HEK293 (cell line): ENCODE measurements around the gene ABCC10.

Experiments
- CTCF ChIA-PET: fragments of 350-600 bp; formaldehyde crosslinking; extraction: SDS; loops from one replicate; lab custom pipeline; 2021; ENCODE audit warnings: antibody characterized with exemption; lab: Yijun Ruan, JAX
- POLR2A ChIA-PET: fragments of 300-600 bp; formaldehyde crosslinking; extraction: SDS; loops from one replicate; lab custom pipeline; 2020; ENCODE audit warnings: antibody characterized with exemption, inconsistent platforms; lab: Yijun Ruan, JAX
- H3K27ac ChIP-seq: fragments of 200-500 bp; sonication (Bioruptor generic); 2 replicates; pipeline ENCODE4 v1.5.1; 2014; ENCODE audit warnings: low read depth, low read length, control low read depth, inconsistent platforms; ENCODE audit errors: extremely low read depth
- H3K36me3 ChIP-seq, 2 experiments: fragments of 200-500 bp in 1 of 2; sonication (Bioruptor generic) in 1 of 2; 1 replicate in 1 of 2; 2 replicates in 1 of 2; pipeline ENCODE4 v1.5.1; 2014 to 2017; ENCODE audit warnings: inconsistent platforms in 2 of 2, low read length in 2 of 2; ENCODE audit not compliant: control insufficient read depth in 2 of 2, insufficient read depth in 1 of 2
- H3K4me1 ChIP-seq: fragments of 200-500 bp; sonication (Bioruptor generic); 2 replicates; pipeline ENCODE4 v1.5.1; 2014; ENCODE audit warnings: mild to moderate bottlenecking, low read length, inconsistent platforms; ENCODE audit not compliant: control insufficient read depth, insufficient read depth
- H3K4me3 ChIP-seq: 2 replicates; pipeline ENCODE4 v1.5.1; 2011; ENCODE audit warnings: low read depth, mild to moderate bottlenecking, control low read depth, low read length, moderate library complexity
- H3K9me3 ChIP-seq: fragments of 200-500 bp; sonication (Bioruptor generic); 2 replicates; pipeline ENCODE4 v1.5.1; 2014; ENCODE audit warnings: low read depth, low read length, inconsistent platforms; ENCODE audit not compliant: control insufficient read depth, insufficient read depth
- BCL11B ChIP-seq: fragments of 450-650 bp; formaldehyde crosslinking; IDR thresholded peaks from 2 replicates; pipeline ENCODE4 v1.5.1; 2016; ENCODE audit warnings: low read depth, missing biosample characterization, missing genetic modification characterization
- GFI1B ChIP-seq: fragments of 450-650 bp; formaldehyde crosslinking; IDR thresholded peaks from 2 replicates; pipeline ENCODE4 v1.5.1; 2016; ENCODE audit warnings: missing biosample characterization, missing genetic modification characterization
- GLI4 ChIP-seq: fragments of 450-650 bp; formaldehyde crosslinking; IDR thresholded peaks from 2 replicates; pipeline ENCODE4 v1.5.1; 2016; ENCODE audit warnings: missing biosample characterization, missing genetic modification characterization
- PRDM1 ChIP-seq: fragments of 450-650 bp; formaldehyde crosslinking; IDR thresholded peaks from 2 replicates; pipeline ENCODE4; 2016; ENCODE audit warnings: missing biosample characterization, missing genetic modification characterization
- ZBTB17 ChIP-seq: fragments of 450-650 bp; formaldehyde crosslinking; IDR thresholded peaks from 2 replicates; pipeline ENCODE4 v1.5.1; 2016; ENCODE audit warnings: missing biosample characterization, missing genetic modification characterization
- ZNF175 ChIP-seq: fragments of 450-650 bp; formaldehyde crosslinking; IDR thresholded peaks from 2 replicates; pipeline ENCODE4 v1.5.1; 2016; ENCODE audit warnings: missing biosample characterization, missing genetic modification characterization
- ZNF184 ChIP-seq: fragments of 450-650 bp; IDR thresholded peaks from 2 replicates; pipeline ENCODE4 v1.5.1; 2018; ENCODE audit warnings: missing biosample characterization, mild to moderate bottlenecking, missing genetic modification characterization
- ZNF2 ChIP-seq: fragments of 450-650 bp; formaldehyde crosslinking; IDR thresholded peaks from 2 replicates; pipeline ENCODE4 v1.5.1; 2016; ENCODE audit warnings: missing biosample characterization, missing genetic modification characterization
- ZNF223 ChIP-seq: fragments of 450-650 bp; formaldehyde crosslinking; IDR thresholded peaks from 2 replicates; pipeline ENCODE4 v1.5.1; 2016; ENCODE audit warnings: missing biosample characterization, missing genetic modification characterization
- ZNF391 ChIP-seq: fragments of 450-650 bp; formaldehyde crosslinking; IDR thresholded peaks from 2 replicates; pipeline ENCODE4 v1.5.1; 2016; ENCODE audit warnings: low read depth, missing biosample characterization, missing genetic modification characterization, borderline replicate concordance
- ZNF561 ChIP-seq: fragments of 450-650 bp; IDR thresholded peaks from 2 replicates; pipeline ENCODE4 v1.5.1; 2018; ENCODE audit warnings: missing biosample characterization, missing genetic modification characterization, borderline replicate concordance
- ZNF600 ChIP-seq: fragments of 450-650 bp; formaldehyde crosslinking; IDR thresholded peaks from 2 replicates; pipeline ENCODE4 v1.5.1; 2016; ENCODE audit warnings: missing biosample characterization, missing genetic modification characterization
- ZNF629 ChIP-seq: fragments of 450-650 bp; formaldehyde crosslinking; IDR thresholded peaks from 2 replicates; pipeline ENCODE4 v1.5.1; 2017; ENCODE audit warnings: missing biosample characterization, missing genetic modification characterization
- ZNF658 ChIP-seq: fragments of 450-650 bp; formaldehyde crosslinking; IDR thresholded peaks from 2 replicates; pipeline ENCODE4; 2016; ENCODE audit warnings: missing biosample characterization, missing genetic modification characterization
- ZNF843 ChIP-seq: fragments of 450-650 bp; formaldehyde crosslinking; IDR thresholded peaks from 2 replicates; pipeline ENCODE4 v1.5.1; 2016; ENCODE audit warnings: missing biosample characterization, missing genetic modification characterization
- ZXDB ChIP-seq: fragments of 450-650 bp; formaldehyde crosslinking; IDR thresholded peaks from 2 replicates; pipeline ENCODE4 v1.5.1; 2016; ENCODE audit warnings: missing biosample characterization, missing genetic modification characterization
- TF ChIP-seq, protein P1 (sequence below): fragments of 450-650 bp; formaldehyde crosslinking; IDR thresholded peaks from 2 replicates; pipeline ENCODE4 v1.5.1; 2017; ENCODE audit warnings: missing biosample characterization, missing genetic modification characterization
- TF ChIP-seq, protein P2 (sequence below): fragments of 450-650 bp; formaldehyde crosslinking; IDR thresholded peaks from 2 replicates; pipeline ENCODE4 v1.5.1; 2017; ENCODE audit warnings: missing biosample characterization, missing genetic modification characterization
- TF ChIP-seq, protein P3 (sequence below): fragments of 450-650 bp; formaldehyde crosslinking; IDR thresholded peaks from 2 replicates; pipeline ENCODE4 v1.5.1; 2016; ENCODE audit warnings: missing biosample characterization, missing genetic modification characterization
- TF ChIP-seq, protein P4 (sequence below): fragments of 450-650 bp; formaldehyde crosslinking; IDR thresholded peaks from 2 replicates; pipeline ENCODE4 v1.5.1; 2017; ENCODE audit warnings: missing biosample characterization, missing genetic modification characterization
- TF ChIP-seq, protein P5 (sequence below): fragments of 450-650 bp; formaldehyde crosslinking; IDR thresholded peaks from 2 replicates; pipeline ENCODE4 v1.5.1; 2016; ENCODE audit warnings: missing biosample characterization, missing genetic modification characterization, low read depth

The ABCC10 gene

DNA sequence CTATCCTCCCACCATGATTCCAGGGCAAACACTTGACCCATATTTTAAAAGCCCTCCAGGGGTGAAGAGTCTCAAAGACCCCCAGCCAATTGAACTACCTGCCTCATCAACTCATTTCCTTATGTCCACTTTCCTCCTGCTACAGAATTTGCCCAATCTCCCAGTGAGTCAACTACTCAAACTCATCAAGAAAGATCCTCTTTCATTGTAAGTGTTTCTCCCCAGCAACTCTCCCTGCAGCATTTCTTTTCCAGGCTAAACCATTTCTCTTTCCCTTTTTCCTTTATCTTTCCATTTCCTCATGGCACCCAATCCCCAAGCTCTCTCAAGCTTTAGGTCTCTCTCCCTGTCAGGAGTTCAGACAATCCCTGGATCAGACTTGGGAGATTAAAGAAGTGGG lies 26.5 kb downstream of the ABCC10 start:
- Histone ChIP-seq H3K9me3 (no peaks in the 10 kb centered on the region), H3K36me3 (peaks cover 4 to 40% of the 10 kb centered on the region in 2 experiments; a peak in 2 of 3 replicates), H3K4me3 (no peak overlapping the region)
- POLR2A ChIA-PET = interaction anchor here (0.7 to 1.0 kb wide), 3 partner anchors 17 to 63 kb away, joined by 3 to 4 read pairs (median 3); partner anchors contain the start of genes POLR1C and YIPF3
- TF ChIP-seq ZNF223 (tag by site-specific recombination) (peak; percentile 27; the same call in 1 of the 2 replicates), GLI4 (tag by site-specific recombination) (no peak), PRDM1 (tag by site-specific recombination) (peak; percentile 95)
- TF ChIP-seq, all 188 proteins: peak for 2
- CTCF ChIA-PET = interaction anchor here (0.7 to 6.1 kb wide), 17 partner anchors 9 to 87 kb away, joined by 3 to 56 read pairs (median 4); partner anchors contain the start of gene TJAP1
- H3K27ac ChIP-seq = no peak overlapping the region
- H3K4me1 ChIP-seq = no peaks in the 10 kb centered on the region

DNA sequence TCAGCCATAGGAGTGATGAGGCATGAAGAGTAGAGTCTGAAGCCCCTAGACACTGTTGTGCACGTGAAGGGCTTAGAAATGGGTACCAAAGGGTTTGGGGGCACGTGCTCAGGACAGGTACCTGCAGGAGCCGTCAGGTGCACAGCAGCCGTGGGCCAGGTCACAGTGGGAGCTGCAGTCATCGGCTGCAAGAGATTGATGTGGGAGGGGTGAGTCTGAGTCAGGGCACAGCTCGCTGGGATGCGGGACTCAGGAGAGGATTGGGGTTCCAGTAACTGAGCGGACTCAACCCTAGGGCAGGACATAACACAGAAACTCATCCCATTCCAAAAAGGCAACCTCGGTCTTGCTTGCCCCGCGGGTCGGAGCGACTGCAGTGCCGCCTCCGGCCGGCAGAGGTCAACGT lies 27.0 kb downstream of the ABCC10 start:
- POLR2A ChIA-PET = interaction anchor here (0.7 to 1.0 kb wide), 3 partner anchors 18 to 62 kb away, joined by 3 to 4 read pairs (median 3); partner anchors contain the start of genes POLR1C and YIPF3
- TF ChIP-seq ZNF391 (tag by site-specific recombination) = no peak
- TF ChIP-seq, protein P1, sequence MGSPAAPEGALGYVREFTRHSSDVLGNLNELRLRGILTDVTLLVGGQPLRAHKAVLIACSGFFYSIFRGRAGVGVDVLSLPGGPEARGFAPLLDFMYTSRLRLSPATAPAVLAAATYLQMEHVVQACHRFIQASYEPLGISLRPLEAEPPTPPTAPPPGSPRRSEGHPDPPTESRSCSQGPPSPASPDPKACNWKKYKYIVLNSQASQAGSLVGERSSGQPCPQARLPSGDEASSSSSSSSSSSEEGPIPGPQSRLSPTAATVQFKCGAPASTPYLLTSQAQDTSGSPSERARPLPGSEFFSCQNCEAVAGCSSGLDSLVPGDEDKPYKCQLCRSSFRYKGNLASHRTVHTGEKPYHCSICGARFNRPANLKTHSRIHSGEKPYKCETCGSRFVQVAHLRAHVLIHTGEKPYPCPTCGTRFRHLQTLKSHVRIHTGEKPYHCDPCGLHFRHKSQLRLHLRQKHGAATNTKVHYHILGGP (tag by site-specific recombination) = no peak
- TF ChIP-seq ZNF843 (tag by site-specific recombination) = no peak
- H3K27ac ChIP-seq = no peak overlapping the region

DNA sequence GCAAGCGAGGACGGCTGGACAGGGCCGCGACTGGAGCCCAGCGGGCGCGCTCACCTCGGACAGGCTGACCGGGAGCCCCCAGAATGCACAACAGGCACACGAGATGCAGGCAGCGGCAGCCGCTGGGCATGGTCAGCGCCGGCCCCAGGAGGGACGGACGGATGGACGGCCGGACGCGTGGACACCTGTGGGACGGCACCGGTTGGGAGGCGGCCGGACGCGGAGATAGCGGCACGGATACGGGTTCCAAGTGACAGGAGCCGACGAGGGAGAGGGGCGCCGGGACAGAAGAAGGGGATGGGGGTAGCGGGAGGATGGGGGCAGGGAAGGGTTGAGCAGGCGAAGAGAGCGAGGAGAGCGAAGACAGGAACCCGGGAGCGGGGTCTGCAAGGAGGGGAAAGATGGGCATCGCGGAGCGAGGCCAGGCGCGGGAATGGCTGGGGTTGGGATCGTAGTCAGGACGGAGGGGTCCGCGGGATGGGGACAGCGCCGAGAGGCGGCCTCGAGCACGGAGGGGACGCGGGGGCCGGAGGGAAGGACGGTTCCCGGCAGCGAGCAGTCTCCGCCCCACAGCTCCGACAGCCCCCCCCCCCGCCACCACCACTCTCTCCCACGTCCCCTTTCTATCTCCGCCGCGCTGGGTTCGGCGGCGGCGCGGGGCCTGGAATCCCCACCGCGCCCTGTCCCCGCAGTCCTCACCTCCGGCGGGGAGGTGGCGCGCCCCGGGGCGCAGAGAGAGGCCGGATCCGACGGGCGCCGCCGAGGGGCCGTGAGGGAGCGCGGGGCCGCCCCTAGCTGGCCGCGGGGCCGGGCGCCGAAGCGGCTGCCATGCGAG lies 27.6 kb downstream of the ABCC10 start:
- H3K27ac ChIP-seq = no peak overlapping the region; the same call in 1 of the 2 replicates
- H3K36me3 ChIP-seq = peaks cover 4 to 30% of the 10 kb centered on the region in 2 experiments; a peak in 2 of 3 replicates
- H3K4me3 ChIP-seq = peak overlapping the region; percentile 65
- ChIA-PET CTCF (interaction anchor here (0.7 to 6.1 kb wide), 12 partner anchors 9 to 86 kb away, joined by 3 to 56 read pairs (median 4); partner anchors contain the start of gene LRRC73), POLR2A (interaction anchor here (0.6 to 1.8 kb wide), 9 partner anchors 21 to 379 kb away, joined by 3 to 5 read pairs (median 3); partner anchors contain the start of genes POLR1C, PTK7 and YIPF3)
- no peaks in the 10 kb centered on the region for H3K9me3 ChIP-seq
- no peaks in the 10 kb centered on the region for H3K4me1 ChIP-seq
- TF ChIP-seq ZNF658 (tag by site-specific recombination) = no peak
- TF ChIP-seq, protein P2, sequence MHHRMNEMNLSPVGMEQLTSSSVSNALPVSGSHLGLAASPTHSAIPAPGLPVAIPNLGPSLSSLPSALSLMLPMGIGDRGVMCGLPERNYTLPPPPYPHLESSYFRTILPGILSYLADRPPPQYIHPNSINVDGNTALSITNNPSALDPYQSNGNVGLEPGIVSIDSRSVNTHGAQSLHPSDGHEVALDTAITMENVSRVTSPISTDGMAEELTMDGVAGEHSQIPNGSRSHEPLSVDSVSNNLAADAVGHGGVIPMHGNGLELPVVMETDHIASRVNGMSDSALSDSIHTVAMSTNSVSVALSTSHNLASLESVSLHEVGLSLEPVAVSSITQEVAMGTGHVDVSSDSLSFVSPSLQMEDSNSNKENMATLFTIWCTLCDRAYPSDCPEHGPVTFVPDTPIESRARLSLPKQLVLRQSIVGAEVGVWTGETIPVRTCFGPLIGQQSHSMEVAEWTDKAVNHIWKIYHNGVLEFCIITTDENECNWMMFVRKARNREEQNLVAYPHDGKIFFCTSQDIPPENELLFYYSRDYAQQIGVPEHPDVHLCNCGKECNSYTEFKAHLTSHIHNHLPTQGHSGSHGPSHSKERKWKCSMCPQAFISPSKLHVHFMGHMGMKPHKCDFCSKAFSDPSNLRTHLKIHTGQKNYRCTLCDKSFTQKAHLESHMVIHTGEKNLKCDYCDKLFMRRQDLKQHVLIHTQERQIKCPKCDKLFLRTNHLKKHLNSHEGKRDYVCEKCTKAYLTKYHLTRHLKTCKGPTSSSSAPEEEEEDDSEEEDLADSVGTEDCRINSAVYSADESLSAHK (tag by site-specific recombination) = 0 out of 2 replicates have a peak, but pooled peaks have one; percentile 4
- peak; percentile 38; the same call in 1 of the 2 replicates for TF ChIP-seq ZNF561 (tag by site-specific recombination)
- peak; percentile 83 for TF ChIP-seq ZNF600
- 0 out of 2 replicates have a peak, but pooled peaks have one; percentile 25 for TF ChIP-seq ZNF175
- TF ChIP-seq ZBTB17 = peak; percentile 83
- peak; percentile 92 for TF ChIP-seq ZNF2
- TF ChIP-seq, protein P3, sequence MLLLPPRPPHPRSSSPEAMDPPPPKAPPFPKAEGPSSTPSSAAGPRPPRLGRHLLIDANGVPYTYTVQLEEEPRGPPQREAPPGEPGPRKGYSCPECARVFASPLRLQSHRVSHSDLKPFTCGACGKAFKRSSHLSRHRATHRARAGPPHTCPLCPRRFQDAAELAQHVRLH (tag by site-specific recombination) = no peak
- peak; percentile 52; the same call in 1 of the 2 replicates for TF ChIP-seq ZXDB (tag by site-specific recombination)
- TF ChIP-seq, protein P4, sequence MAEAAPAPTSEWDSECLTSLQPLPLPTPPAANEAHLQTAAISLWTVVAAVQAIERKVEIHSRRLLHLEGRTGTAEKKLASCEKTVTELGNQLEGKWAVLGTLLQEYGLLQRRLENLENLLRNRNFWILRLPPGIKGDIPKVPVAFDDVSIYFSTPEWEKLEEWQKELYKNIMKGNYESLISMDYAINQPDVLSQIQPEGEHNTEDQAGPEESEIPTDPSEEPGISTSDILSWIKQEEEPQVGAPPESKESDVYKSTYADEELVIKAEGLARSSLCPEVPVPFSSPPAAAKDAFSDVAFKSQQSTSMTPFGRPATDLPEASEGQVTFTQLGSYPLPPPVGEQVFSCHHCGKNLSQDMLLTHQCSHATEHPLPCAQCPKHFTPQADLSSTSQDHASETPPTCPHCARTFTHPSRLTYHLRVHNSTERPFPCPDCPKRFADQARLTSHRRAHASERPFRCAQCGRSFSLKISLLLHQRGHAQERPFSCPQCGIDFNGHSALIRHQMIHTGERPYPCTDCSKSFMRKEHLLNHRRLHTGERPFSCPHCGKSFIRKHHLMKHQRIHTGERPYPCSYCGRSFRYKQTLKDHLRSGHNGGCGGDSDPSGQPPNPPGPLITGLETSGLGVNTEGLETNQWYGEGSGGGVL = peak; percentile 78; the same call in 1 of the 2 replicates
- TF ChIP-seq GFI1B (tag by site-specific recombination) = no peak
- peak; percentile 89 for TF ChIP-seq BCL11B (tag by site-specific recombination)
- TF ChIP-seq ZNF184 (tag by site-specific recombination) = no peak
- TF ChIP-seq, protein P5, sequence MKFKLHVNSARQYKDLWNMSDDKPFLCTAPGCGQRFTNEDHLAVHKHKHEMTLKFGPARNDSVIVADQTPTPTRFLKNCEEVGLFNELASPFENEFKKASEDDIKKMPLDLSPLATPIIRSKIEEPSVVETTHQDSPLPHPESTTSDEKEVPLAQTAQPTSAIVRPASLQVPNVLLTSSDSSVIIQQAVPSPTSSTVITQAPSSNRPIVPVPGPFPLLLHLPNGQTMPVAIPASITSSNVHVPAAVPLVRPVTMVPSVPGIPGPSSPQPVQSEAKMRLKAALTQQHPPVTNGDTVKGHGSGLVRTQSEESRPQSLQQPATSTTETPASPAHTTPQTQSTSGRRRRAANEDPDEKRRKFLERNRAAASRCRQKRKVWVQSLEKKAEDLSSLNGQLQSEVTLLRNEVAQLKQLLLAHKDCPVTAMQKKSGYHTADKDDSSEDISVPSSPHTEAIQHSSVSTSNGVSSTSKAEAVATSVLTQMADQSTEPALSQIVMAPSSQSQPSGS (tag by site-specific recombination) = no peak
- TF ChIP-seq ZNF629 (tag by site-specific recombination) = 0 out of 2 replicates have a peak, but pooled peaks have one; percentile 18

More for the DNA sequence above, 27.0 kb downstream of the ABCC10 start:
- CTCF ChIA-PET = interaction anchor here (0.7 to 6.1 kb wide), 16 partner anchors 9 to 86 kb away, joined by 3 to 56 read pairs (median 4); partner anchors contain the start of gene TJAP1
- peak overlapping the region; percentile 65 for H3K4me3 ChIP-seq
- no peaks in the 10 kb centered on the region for H3K9me3 ChIP-seq
- H3K36me3 ChIP-seq = peaks cover 4 to 36% of the 10 kb centered on the region in 2 experiments; a peak in 2 of 3 replicates
- no peaks in the 10 kb centered on the region for H3K4me1 ChIP-seq
